Cardiac fibroblast (primary cell): ENCODE measurements around the gene RARG.

ENCODE experiments used
- DNase-seq, 2 donors: peaks; one replicate each; pipeline versions ENCODE4 v3.0.0 to v3.0.0-alpha.2; 2010; ENCODE audit warnings: low read depth in 2 of 2
- H3K4me3 ChIP-seq, 2 donors: replicated peaks in 1 of 2; 1 replicate in 1 of 2; 2 replicates in 1 of 2; pipeline ENCODE4 v1.5.1; 2011; ENCODE audit warnings: low read depth in 2 of 2, low read length in 2 of 2, mild to moderate bottlenecking in 2 of 2, moderate library complexity in 1 of 2
- TF ChIP-seq, protein P1 (sequence below): IDR thresholded peaks from one replicate; pipeline ENCODE4 v1.5.1; 2011; ENCODE audit warnings: low read depth, mild to moderate bottlenecking, low read length, inconsistent platforms

RARG gene

DNA sequence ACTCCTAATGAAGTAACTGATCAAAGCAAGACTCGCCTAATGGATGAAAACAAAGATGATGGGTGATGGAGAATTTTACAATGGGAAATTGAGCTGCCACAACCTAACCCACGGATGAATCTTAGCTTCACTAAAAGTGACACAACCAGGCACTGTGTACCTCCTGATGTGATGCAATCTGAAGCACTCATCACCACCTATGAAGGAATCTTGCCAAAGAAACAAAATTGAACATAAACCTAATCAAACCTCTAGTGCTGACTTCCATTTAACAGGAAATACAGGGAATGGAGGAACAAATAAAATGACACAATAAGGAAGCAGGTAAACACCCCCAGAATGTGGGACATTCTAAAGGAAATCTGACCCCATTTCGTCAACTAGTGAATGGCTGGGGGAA is 13.3 kb upstream of the RARG start:
- DNase-seq = no peak
- TF ChIP-seq, protein P1, sequence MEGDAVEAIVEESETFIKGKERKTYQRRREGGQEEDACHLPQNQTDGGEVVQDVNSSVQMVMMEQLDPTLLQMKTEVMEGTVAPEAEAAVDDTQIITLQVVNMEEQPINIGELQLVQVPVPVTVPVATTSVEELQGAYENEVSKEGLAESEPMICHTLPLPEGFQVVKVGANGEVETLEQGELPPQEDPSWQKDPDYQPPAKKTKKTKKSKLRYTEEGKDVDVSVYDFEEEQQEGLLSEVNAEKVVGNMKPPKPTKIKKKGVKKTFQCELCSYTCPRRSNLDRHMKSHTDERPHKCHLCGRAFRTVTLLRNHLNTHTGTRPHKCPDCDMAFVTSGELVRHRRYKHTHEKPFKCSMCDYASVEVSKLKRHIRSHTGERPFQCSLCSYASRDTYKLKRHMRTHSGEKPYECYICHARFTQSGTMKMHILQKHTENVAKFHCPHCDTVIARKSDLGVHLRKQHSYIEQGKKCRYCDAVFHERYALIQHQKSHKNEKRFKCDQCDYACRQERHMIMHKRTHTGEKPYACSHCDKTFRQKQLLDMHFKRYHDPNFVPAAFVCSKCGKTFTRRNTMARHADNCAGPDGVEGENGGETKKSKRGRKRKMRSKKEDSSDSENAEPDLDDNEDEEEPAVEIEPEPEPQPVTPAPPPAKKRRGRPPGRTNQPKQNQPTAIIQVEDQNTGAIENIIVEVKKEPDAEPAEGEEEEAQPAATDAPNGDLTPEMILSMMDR = no peak
- H3K4me3 ChIP-seq = no peak overlapping the region

DNA sequence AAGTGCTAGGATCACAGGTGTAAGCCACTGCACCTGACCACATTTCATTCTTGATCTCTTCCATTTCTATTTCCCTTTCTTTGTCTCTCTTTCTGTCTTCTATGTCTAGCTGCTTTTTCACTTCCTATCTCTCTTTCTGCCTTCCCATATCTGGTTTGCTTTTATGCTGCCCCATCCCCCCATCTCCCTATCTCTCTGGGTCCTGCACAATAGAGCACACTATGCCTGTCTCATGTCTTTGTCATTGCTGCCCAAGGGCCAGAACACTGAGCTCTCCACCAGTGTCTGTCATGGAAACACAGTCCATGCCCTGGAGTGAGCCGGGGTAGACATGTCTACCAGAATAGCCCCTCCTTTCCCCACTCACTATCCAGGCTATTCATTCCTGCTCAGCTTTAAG is 12.3 kb upstream of the RARG start:
- DNase-seq = no peak
- H3K4me3 ChIP-seq = no peak overlapping the region
- TF ChIP-seq, protein P1 = no peak

DNA sequence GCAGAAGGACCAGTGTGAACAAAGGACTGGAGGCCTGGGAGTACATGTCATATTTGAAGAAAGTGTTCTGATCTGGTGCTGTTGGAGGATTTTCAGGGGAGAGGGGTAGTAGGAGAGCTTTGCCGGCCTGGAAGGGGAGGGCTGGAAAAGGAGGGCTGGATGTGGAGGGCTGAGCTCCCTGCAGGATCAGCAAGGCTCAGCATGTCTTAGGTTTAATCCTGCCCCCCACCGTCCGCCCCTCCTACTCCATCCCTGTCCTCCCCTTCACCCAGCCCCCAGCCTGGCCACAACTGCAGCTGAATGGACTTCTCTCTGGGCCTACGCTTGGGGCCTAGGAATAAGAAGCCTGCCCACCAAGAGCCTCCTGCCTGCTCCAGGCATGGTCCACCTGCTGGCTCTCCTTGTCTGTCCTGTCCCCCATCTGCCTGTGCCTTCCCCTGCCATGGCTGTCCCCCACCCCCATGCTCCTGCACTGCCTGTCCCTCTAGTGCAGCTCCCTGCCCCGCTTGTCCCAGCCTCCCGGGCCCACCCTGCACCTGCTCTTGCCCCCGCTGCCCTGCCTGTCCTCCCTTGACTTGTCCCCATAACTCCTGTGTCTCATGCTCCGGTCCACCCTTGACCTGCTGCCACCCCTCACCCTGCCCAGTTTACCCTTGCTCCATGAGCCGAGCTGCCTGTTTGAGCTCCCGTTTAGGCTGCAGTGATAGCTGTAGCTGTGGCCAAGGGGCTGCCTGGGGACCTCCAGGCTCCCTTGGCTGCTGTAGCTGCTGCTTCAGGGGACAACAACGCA is 9.8 kb upstream of the RARG start:
- H3K4me3 ChIP-seq = no peak overlapping the region
- TF ChIP-seq, protein P1 = no peak
- DNase-seq = no peak

DNA sequence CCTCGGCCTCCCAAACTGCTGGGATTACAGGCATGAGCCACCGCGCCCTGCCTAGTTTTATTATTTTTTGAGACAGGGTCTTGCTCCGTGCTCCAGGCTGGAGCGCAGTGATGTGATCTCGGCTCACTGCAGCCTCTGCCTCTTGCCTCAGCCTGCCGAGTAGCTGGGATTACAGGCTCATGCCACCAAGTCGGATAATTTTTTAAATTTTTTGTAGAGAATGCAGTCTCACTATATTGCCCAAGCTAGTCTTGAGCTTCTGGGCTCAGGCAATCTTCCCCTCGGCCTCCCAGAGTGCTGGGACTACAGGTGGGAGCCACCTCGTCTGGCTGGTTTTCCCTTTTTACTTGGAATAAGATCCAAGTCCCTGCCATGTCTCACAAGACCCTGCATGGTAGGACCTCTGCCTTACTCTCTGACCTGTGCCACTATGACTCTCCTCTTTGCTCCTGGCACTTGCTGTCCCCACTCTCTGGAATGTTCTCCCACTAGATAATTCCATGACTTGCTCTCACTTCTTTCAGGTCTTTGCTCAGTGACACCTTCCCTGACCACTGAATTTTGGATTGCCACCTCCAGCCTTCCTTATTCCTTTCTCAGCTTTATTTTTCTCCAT is 7.7 kb upstream of the RARG start:
- H3K4me3 ChIP-seq = no peak overlapping the region
- no peak for DNase-seq
- TF ChIP-seq, protein P1 = no peak

DNA sequence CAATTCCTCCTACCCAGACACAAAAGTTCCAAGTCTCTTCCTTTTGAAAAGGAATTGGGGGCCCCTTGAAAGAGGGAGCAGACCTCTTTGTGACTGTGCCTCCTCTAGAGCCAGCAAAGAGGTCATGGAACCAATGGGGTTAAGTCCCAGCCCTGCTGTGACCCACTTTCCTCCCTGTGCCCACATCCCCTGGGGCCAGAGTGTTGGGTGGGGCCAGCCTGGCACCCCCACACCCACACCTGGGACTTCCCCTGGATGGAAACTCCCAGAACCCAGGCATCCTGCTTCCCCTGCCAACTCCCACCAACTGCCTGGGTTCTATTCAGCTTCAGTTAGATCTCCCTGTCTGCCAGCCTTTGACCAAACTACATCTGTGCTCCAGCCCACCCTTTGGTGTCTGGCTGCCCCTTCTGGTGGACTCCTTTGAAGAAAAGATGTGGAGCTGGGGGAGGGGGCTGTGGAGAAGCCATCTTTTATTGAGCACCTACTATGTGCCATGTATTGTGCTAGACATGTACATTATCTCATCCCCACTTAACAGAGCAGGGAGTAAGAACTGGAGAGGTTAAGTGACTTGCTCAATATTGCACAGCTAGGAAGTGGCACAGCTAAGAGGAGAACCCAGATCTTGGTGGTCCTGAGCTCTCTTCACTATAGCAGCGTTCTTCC is 4.6 kb upstream of the RARG start:
- TF ChIP-seq, protein P1 = no peak
- DNase-seq = no peak
- H3K4me3 ChIP-seq = no peak overlapping the region

DNA sequence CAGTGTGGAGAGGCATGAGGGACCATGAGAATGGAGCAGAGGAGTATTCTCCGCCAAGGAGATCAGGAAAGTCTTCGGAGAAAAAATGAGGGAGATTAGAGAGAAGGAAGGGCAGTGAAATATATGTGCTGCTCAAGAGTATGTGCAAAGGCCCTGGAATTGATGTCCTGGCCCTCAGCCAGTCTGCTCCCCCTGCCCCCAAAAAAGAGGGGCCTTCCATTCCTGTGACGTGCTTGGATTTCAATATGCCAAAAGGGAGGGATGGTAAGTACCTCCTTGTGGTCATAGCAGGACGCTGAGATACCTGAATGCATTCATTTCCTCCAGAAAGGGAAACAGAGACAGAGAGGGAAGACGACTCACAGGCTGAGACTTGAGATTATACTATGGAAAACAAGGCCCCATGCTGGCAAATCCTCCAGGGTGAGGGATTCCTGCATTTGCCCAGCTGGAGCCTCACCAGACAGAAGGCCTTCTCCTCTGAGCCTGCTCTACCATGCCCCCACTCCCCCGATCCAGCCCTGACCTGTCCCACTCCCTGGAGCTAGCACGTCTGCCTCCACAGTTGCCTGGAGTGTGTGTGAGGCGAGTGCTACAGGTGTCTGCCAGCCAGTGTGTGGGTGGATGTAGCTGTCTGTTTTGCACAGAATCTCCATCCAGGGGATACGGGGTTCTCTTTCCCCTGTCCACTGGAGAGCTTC is 3.9 kb upstream of the RARG start:
- TF ChIP-seq, protein P1 = no peak
- H3K4me3 ChIP-seq = no peak overlapping the region
- no peak for DNase-seq
